NCI-H1694 treated with DMSO at 0.1 percent for 48 hours (cell line): ENCODE results near the gene GLRX5.

Experiments used
- DNase-seq: peaks from one replicate; lab custom pipeline; 2025; lab: John Stamatoyannopoulos, UW

GLRX5 gene

DNA sequence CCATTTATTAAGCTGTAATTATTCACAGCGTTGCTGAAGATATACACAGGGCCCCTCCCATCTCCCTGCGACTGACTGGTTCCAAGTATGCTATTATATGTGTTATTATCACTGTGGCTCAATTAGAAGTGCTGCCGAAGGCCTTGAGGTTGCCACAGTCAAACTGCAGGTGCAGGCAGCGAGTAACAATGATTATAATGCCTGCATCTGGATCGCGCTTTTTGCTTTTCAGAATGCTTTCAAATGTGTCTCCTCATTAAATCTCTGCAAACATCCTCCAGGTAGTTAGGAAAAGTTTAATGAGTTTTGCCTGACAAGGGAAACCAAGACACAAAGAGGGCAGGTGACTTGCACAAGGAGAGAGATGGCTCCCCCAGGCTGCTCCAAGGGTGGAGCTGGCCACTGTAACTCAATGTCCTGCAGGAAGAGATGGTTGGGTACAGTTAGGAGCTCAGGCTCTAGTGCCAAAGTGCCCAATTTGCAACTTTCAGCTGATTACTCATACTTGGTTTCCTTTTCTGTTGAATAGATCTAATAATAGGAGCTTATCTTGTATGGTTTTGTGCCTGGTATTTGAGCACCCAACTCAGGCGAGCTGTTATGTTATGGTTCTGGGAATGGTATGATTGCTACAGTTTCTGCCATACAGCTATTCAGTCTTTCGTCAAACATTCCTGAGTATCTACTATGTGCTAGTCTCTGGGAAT lies 16.7 kb upstream of the GLRX5 start:
- no peak for DNase-seq

DNA sequence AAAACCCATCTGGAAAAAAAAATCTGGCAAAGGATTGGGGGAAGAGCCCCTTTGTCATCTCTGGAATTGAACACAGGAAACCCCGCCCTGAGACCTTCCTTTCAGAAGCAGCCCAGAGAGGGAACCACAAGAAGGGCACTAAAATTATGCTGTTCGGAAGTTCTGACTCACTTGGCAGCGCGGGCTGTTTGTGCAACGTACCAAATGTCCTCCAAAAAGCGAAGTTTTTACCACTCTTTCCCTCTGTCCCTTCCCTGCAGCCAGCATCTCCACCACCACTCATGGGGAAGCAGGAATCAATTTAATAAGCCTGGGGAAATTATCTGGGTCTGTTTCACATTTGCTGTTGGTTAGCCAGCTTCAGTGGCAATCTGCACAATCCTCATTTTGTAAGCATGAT lies 15.2 kb upstream of the GLRX5 start:
- DNase-seq: no peak

DNA sequence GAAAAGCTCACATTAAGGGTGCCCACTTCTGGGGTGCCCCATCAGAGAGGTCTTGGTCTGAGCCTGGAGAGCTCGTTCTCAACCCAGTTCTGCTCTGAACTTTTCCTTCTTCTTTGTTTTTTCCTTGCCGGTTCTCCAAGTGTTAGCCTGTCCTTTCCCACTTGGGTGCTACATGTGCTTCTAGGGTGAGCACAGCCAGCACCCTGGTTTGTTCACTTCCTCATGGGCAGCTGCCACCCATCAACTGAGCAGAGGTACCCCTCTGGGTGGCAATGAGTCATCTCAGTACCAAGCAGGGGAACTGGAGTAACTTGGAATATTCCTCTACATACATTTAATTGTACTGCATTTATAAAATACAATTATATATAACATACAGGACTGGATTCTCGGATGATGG lies 14.5 kb upstream of the GLRX5 start:
- DNase-seq: no peak

DNA sequence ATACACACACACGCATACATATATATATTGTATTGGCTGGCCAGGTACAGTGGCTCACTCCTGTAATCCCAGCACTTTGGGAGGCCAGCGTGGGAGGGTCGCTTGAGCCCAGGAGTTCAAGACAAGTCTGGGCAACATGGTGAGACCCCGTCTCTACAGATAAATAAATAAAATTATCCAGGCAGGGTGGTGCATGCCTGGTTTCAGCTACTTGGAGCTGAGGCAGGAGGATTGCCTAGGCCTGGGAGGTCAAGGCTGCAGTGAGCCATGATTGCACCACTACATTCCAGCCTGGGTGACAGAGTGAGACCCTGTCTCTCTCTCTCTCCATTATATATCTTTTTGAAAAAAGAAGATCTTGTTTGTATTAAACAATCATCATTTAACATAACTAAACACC lies 13.8 kb upstream of the GLRX5 start:
- DNase-seq: no peak

DNA sequence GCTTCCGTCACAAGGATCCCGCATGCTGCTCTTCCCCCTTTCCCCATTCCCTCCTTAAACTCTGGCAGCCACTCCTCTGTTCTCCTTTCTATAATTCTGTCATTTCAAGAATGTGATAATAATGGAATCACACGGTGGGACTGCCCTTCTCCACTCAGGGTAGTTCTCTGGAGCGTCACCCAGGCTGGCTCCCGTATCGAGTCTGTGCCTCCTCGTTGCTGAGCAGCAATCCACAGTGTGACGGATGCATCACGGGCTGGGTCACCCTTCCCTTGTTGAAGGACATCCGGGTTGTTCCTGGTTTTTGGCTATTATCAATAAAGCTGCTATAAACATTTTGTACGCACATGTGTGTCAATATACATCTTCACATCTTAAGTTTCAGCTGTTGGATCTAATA lies 12.7 kb upstream of the GLRX5 start:
- DNase-seq: no peak

DNA sequence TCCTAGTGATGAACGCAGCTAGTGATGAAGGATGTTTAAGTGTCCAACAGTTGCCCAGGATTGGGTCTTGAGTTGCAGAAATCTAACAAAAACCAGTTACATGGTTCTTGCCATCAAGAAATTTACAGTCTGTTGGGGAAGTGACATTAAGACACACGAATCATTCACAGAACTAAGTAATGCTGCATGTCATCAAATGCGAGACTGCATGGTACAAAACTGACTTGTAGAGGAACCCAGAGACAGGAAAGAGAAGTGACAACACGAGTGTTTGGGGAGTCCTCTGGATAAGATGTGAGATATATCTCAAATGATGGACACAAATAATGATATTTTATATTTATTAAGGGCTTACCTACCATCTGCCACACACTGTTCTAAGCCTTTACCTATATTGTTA lies 12.3 kb upstream of the GLRX5 start:
- DNase-seq: no peak

DNA sequence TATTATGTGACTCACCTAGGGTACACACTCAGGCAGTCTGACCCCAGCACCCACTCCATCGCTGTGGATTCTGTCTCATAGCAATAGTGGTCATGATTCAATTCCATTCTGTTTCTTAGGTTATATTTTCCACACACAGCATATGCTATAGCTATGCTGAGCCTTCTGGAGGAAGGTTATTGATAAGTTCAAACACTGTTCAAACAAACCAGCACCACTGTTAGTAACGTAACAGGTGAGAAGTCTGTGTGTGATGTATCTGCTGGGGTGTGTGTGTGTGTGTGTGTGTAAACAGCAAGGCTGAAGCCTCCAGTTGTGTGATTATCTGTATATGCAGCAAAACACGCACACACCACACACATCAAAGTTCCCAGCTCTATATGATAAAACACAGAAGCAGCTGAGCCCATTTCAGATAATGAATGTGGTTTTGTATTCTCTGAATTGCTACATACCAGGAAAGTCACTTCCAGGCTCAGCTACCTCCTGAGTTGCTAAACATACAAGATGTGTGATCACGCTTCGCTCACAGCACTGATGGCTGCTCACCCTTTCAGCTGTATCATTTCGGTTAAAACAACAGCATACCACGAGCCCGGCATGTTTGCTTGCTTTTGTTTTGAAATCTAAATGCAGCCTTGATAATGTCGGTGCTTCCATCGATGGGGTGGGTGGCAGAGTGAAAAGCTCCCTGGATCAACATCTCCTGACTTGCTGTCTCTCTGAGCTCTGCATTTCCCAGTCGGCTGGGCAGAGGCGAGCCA lies 11.6 kb upstream of the GLRX5 start:
- DNase-seq: no peak

DNA sequence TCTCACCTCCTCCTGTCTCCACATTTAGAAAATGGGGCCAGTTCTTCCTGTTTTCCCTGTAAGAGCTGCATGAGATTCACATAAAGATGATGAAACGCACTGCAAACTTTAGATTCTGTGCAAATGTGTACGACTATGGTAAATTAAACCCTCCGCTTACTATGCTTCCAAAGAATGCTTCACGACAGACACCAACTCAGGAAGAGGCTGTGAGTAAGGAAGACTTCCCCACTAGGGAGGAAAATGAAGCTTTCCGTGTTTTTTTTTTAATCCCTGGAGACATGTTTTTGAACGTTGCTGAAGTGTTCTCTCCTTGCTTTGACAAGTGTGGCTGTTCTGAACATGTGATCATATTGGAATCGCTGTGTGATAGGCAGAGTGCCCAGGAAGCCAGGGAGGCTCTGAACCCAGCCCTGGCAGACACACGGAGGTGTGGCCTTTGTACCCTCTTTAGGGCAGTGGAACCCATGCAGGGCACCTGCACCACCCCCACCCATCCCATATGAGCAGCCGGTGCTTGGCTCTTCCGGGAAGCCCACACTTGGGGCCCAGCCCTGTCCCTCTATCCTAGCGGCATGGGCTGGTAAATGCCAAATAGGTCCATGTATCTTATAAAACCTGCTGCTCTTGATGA lies 10.9 kb upstream of the GLRX5 start:
- DNase-seq: no peak

DNA sequence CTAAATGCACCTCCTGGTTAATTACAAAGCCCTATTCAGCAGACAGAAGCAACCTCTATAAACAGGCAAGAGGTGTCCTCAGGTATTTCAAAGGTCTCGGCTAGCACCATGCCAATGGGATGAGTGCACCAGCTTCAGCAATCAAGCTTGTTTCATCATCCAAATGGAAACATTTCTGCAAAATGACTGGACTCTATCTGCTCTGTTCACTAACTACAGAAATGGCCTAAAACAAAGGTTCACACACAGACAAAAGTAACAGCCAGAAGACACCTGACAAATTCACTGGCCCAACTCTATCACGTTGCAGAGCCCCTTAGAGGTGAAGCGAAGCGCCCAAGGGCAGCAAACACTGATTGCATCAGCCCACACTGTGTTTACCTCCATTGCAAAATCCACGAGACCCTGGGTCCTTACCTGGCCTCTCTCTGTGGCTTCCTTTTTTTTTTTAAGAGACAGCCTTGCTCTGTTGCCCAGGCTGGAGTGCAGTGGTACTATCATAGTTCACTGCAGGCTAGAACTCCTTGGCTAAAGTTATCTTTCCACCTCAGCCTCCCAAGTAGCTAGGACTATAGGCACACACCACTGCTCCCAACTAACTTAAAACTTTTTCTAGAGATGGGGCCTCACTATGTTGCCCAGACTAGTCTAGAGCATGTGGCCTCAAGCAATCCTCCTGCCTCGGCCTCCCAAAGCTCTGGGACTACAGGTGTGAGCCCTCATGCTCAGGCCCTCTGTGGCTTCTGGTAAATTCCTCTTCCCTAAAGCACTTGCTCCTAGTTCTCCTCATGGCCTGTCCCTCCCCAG lies 9.9 kb upstream of the GLRX5 start:
- no peak for DNase-seq

DNA sequence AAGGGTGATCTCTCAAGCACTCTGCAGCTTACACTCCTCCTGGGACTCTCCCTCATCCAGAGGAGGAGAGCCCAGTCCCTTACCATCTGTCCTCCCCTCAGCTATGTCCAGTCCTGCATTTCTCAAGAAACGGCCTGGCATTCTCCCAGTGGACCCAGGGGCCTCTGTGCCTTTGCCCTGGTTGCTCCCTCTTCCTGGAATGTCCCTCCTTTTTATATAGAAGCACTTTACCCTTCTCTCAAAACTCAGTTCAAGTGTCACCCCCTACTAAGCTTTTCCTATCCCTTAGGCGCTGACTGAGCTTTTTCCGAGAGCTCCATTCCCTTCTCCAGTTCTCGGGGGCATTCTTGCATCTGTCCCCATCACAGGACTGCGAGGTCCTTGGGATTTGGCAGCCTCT lies 8.9 kb upstream of the GLRX5 start:
- DNase-seq: no peak

DNA sequence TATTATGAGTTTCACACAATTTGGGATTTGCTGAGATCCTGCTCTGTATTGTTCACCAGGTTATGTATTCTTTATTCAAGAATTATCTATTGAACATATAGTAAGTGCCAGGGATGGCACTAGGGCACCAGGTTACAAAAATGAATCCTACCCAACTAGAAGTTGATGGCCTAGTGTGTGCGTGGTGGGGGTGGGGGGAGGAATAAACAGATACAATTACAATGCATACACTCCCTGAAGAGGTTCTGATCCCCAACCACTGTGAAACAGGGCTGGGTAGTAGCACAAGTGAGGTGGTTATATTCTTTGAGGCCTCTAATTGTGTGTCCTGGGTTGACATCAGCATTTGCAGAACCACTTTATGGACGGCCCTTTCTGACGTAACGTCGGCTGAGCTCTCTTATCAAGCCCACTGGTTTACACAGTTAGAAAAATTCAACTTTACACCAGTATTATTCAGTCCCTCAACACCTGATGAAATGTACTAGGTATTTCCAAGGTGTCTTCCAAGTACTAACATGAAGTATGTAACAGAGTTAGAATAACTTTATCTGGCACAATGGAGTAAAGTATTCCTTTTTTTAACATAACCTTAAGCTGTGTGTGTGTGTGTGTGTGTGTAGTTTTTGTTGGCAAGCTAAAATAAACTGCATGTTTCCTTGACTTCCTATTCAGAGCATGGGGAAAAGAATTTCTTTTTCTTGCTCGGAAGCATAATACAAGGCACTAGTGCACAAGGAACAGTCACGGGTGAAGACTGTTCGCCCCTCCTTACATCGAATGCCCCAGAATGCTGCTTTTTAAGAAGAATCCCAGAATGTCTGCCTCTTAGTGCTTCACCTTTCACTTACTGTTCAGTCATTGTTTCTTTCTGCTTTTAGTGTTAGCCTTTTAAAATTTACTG lies 8.1 kb upstream of the GLRX5 start:
- DNase-seq: no peak

DNA sequence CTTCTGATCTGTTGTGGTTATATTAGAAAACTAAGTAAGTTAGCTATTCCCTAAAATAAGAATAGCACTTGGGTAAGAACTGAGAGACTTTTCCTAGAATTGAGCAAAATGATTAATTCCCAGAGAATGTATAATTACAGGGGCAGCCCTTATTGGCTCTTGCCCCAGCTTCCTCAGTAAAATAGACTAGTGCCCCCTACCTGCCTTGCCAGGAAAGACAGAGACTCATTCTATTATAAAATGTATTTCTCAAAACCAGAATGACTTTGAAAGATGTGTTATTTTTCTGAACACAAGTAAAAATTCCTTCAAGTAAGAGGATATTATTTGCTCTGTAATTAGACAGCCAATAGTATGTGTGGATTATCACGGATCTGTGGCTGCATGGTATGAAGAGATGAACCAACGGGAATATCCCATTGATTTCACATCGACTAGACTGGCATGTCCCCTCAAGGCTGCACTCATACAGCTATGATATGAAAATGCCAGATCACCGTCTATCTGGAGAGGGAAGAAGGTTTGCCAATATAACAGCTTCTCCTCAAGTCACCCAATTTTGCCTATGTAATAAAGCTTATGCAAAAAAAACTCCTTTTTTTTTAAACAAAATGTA lies 7.4 kb upstream of the GLRX5 start:
- DNase-seq: peak; percentile 90

DNA sequence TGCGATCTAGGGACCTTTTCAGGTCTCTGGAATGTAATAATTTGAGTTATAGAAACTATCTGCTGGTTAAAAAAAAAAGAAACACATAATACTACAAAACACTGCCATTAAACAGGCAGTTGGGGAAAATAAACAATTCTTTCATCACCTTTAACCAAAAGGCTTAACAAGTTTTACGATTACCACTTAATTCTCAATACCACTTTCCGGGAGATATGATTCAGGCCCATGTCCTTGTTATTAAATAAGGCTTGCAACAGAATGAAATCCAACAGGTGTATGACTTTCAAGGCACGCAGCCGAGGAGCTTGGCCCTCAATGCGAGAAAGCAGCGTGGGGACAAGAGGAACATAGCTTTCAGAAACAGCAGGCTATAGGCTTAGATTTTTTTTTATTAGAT lies 5.6 kb upstream of the GLRX5 start:
- DNase-seq: no peak

DNA sequence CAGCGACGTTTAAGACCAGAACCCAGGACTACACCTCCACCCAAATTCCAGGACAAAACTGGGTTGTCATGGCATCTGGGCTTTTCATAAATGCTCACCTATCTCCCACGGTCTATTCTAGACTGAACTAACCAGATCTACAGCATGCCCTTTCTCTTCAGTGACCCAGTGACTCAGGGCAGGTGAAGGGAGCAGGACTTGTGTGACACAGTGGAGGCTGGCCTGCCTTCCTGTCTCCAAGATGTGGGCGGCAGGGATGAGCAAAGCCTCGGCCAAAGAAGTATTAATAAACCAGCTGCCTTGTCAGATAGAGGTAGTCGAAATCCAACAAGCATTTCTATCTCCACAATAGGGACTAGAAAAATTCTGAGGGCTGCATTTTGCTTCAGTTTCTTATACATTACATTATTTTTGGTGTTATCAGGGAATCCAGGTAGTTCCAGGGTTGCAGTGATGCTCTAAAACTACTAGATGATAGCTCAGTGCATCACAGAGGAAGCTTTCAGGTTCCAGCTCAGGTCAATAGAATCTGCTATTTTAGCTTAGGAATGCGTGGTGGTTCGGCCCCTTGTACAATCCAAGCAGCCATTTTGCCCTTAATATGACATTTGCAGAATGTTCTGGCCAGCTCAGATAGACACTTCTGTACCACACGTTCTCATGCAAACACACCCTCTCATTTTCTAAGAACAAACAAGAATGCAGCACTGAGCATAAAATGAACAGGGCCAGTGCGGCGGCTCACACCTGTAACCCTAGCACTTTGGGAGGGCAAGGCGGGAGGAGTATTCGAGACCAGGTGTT lies 4.2 kb upstream of the GLRX5 start:
- no peak for DNase-seq

DNA sequence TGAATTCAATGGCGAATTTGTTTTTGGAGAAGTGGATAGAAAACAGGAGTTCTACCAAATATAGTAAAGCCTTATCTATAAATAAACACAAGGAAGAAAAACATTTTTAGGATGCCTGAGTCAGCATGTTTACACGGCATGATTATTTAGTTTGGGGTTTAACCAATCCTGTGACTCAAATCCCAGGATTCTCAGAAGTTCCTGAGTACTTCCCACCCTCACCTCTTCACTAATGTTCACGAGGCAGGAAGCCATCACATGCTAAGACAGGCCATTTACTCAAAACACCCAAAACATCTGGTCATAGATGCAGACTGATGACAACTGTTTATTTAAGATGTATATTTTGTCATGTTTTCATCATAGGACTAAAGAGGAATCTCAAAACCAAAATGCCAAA lies 3.4 kb upstream of the GLRX5 start:
- no peak for DNase-seq

DNA sequence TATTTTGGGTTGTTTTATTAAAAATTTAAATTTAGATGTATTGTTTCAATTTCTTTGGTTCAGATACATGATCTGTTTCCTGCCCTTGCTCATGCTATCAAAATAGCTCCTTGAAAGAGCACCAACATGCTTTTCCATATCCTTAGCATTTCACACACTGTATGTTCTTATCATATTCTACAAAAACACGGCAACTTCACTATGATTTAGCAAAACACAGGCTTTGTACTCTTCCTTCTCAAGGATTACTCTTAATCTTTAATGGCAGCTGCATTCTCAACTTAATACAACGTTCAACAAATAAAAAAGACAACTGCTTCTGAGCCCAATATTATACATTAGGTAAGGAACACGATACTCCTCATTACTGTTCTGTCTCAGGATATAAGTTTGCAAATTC lies 2.9 kb upstream of the GLRX5 start:
- no peak for DNase-seq

DNA sequence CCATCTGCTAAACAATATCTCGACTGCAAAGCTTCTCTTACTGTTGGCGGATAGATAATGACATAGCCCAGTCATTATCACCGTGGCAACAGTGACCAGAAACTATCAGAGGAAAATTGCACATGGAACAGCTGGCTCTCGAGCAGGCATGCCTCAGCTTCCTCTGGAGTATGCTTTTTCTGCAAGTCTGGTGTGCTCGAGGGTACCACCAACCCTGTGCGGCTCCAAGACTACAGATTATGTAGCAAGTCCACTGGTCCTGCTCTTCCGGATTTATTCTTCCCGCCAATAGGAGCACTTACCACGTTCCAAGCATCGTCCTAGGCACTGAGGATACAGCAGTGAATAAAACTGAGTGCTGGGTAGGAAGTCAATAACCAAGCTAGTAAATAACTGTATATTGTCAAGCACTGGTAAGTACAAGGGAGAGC lies 1.4 kb upstream of the GLRX5 start:
- DNase-seq: peak; percentile 79

DNA sequence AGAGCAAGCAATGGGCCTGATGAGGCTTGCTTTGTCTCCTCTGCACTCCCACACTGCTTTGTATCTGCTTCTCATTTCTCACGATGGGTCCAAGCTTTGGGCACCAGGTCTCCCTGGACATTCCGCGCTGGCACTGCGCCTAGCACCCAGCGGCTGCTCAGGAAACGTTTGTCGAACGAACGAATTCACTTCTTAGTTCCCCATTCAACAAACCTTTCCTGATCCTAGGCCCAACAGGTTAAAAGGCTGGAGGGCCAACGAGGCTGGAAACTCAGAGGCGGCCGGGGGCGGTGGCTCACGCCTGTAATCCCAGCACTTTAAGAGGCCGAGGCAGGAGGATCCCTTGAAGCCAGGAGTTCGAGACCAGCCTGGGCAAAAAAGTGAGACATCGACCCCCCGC lies 1.0 kb upstream of the GLRX5 start:
- DNase-seq: no peak

DNA sequence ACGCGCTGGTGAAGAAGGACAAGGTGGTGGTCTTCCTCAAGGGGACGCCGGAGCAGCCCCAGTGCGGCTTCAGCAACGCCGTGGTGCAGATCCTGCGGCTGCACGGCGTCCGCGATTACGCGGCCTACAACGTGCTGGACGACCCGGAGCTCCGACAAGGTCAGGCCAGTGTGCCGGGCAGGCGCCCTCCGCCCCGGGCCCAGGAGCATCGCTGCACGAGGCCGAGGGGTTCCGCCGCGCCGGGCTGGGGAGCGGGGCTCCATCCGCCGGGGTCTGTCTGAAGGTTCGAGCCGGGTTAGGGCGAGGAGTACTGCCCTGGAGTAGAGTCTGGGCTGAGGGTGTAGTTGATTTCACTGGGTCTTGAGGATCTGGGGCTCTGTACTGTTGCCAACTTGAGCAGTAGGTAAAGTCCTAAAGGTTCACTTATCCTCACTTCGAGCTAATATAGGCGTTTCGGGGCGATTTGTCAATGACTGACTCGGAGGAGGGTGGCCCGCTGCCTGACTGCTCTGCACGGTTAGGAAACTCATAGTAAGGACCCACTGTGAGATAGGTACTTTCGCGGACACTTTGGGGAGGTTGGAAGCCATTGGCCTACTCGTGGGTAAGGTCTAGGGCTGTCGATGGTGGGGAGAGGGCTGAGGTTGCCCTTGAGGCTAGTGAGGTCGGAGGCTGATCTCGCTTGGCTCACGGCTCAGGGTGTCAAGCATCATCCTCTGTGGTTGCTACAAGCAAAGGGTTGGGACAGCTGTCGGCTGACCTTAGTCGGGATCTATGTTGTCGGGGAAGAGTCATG lies 574 bp downstream of the GLRX5 start:
- DNase-seq: no peak
